Measurements from ENCODE around the gene LPAR2.

Gene LPAR2

DNA sequence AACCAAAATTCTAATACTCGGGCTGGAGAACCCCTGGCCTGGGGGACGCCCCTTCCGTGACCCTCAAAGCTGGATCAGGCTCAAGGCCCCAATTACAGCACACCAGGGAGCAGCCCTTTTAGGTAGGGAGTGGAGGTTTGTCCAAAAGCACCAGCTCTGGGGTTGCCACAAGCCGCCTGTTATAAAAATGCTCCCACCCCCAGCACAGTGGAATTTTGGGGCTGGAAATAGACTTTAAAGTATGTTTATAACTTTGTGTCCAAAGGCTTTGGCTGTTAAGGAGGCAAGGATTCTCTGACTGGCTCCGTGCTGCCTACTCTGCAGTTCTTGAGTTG is 16.0 kb upstream of the LPAR2 start:
- H3K4me1 Mint-ChIP-seq (ENCODE audit: low read depth) = peaks cover 15% of the 10 kb centered on the region
- no peaks in the 10 kb centered on the region for H3K9me3 Mint-ChIP-seq
- no peaks in the 10 kb centered on the region for H3K27me3 Mint-ChIP-seq (ENCODE audit: low read depth)
- peaks cover 33% of the 10 kb centered on the region for H3K36me3 Mint-ChIP-seq (ENCODE audit: low read depth)
- peak overlapping the region; percentile 99 for H3K4me3 Mint-ChIP-seq
- H3K27ac Mint-ChIP-seq = peak overlapping the region; percentile 92

DNA sequence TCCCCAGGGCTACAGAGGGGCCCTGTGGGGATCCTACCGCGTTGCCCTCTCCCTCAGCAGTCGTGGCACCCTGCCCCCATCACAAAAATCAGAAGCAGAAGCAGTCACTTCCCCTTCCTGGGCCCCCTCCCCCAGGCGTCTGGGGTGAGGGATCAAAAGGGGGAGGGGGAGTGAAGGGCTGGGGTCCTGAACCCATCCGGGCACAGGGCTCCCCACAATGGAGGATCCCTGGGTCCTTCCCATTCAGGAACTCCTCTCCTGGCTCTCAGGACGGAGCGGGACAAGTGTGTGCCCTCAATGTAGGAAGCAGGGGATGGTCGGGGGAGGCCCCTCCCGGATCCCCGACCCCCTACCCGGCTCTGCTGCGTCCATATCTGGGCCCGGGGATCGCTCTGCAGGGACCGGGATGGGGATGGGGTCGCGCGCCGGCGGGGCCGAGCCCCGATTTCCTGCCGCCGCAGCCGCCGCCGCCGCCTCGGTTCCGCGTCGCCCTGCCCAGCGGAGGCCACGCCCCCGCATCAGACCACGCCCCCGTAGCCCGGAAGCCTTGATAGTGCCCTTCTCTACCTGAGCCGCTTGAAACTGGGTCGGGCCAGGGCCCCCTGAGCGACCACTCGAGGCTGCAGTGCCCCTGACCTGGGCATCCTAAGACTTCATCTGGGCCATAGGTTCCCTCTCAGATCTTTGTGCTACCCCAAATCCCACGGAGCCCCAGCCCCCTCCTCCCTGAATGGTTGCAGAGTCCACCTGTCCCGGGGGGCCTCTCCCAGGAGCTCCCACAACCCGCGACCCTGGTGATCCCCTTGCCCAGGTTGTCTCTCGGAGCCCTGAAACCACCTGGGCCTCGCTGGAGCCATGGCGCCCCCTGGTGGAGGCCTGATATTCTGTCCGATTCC is 15.4 kb upstream of the LPAR2 start, which contains the start of gene GMIP:
Gene GMIP (minus strand): TSS at position 500 of the 896 bp plus-strand sequence. CDS start 128 bp downstream, at position 372.
- no peaks in the 10 kb centered on the region for H3K27me3 Mint-ChIP-seq (ENCODE audit: low read depth)
- no peaks in the 10 kb centered on the region for H3K9me3 Mint-ChIP-seq
- H3K27ac Mint-ChIP-seq = peak within 1 kb of the TSS; percentile 92
- H3K36me3 Mint-ChIP-seq (ENCODE audit: low read depth) = peaks cover 34% of the 10 kb centered on the region
- peak within 1 kb of the TSS; percentile 99 for H3K4me3 Mint-ChIP-seq
- H3K4me1 Mint-ChIP-seq (ENCODE audit: low read depth) = peaks cover 15% of the 10 kb centered on the region

DNA sequence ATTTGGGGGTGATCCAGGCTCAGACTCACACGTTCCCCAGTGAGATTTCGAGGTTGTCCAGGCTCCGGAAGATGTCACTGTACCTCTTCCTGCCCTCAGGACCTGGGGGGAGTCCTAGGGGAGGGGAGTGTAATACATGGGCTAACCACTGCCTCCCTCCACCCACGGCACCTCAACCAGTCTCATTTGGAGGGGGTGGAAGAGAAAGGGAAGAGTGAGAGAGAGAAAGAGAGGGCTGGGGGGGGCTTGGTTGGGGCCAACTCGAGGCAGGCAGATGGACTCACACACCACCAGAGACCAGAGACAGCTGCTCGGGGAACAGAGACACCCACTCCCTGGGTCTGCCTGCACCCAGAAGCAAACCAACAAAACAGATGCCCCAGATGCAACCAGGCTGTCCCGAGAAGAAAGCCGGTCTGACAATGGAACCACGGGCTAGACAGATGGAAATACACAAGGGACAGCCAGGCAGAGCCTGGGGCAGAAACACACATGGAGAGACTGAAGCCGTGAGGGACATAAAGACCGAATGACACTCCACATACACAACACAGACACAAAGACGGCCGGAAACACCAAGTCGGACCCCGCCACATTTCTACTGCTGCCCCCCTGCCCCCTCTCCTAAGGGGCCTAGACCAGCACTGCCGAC is 14.6 kb upstream of the LPAR2 start:
- Mint-ChIP-seq H3K36me3 (ENCODE audit: low read depth) (peaks cover 34% of the 10 kb centered on the region), H3K4me1 (ENCODE audit: low read depth) (peaks cover 15% of the 10 kb centered on the region), H3K27ac (peak overlapping the region; percentile 92), H3K27me3 (ENCODE audit: low read depth) (no peaks in the 10 kb centered on the region), H3K4me3 (peak overlapping the region; percentile 99), H3K9me3 (no peaks in the 10 kb centered on the region)

DNA sequence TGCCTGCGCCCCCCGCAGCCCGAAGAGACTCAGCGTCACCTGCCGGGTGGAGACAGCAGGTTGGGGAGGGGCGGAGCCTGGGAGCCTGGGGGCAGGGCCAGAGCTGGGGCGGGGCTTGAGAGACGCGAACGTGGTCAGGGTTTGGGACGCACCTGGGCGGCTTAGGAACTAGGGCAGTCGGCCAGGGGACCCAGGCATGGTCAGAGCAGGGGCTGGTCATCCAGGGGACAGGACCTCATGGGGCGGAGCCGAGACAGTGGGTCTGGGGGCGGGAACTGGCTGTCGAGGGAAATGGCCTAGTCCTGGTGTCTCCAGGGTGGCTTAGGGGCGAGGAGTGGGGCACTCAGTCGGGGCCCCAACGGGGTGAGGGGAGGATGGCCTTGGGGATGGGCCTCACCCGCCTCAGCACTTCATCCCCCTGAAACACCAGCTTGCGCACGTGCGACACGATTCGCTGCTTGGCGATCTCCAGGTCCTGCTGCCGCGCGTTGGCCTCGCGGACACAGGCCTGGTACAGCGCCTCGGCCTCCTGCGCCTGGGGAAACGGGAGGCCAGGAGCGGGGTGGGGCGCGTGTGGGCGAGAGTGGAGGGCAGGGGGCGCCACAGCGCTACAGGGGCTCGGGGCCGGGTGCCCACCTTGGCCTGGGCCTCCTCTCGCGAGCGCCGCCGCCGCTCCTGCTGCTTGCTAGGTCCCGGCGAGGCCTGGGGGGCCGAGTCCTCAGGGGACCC is 9.7 kb upstream of the LPAR2 start:
- H3K27me3 Mint-ChIP-seq (ENCODE audit: low read depth) = no peaks in the 10 kb centered on the region
- H3K27ac Mint-ChIP-seq = no peak overlapping the region
- H3K36me3 Mint-ChIP-seq (ENCODE audit: low read depth) = peaks cover 54% of the 10 kb centered on the region
- peaks cover 27% of the 10 kb centered on the region for H3K4me1 Mint-ChIP-seq (ENCODE audit: low read depth)
- no peak overlapping the region for H3K4me3 Mint-ChIP-seq
- H3K9me3 Mint-ChIP-seq = no peaks in the 10 kb centered on the region

DNA sequence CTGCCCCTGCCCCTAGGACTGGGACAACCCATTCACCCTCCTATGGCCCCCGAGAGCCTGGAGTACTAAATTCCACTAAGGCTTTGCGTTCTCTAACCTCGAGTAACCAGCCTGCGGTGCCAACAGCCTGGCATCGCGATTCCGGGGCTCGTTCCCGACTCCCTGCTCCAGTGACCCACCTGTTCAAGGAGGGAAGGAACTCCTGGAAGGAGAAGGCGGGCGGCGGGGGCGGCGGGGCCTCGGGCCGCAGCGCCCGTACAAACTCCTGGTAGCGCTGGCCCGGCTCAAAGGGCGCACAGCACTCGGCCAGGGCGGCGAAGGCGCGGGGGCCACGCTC is 9.1 kb upstream of the LPAR2 start:
- Mint-ChIP-seq H3K9me3 (no peaks in the 10 kb centered on the region), H3K27me3 (ENCODE audit: low read depth) (no peaks in the 10 kb centered on the region), H3K4me1 (ENCODE audit: low read depth) (peaks cover 23% of the 10 kb centered on the region), H3K36me3 (ENCODE audit: low read depth) (peaks cover 53% of the 10 kb centered on the region), H3K4me3 (no peak overlapping the region), H3K27ac (no peak overlapping the region)

DNA sequence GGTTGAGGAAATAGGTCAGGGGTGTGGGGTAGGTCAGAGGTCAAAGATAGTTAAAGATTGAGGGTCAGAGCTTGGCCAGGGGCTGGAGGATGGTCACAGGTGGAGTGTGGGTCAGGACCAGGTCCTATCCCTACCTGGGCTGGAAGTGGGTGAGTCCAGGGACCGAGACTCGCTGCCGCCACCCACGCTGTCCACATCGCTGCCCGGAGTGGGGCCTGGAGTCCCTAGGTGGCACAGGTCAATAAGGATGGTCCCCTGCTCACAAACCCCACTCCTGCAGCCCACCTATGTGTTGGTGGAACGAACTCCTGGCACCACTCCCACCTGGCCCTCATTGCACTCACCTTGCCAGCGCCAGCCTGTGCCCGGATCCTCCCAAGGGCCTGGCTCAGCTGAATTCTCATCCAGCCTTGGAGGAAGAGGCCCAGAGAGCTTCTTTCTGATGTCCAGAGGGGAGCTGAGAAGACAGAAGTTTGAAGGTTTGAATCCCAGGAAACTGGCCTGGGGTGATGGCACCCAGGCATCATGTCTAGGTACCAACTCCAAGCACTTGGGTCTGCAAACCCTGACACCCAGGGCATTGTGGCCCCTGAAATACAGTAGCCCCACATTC is 8.7 kb upstream of the LPAR2 start:
- Mint-ChIP-seq H3K27me3 (ENCODE audit: low read depth) (no peaks in the 10 kb centered on the region), H3K4me1 (ENCODE audit: low read depth) (peaks cover 20% of the 10 kb centered on the region), H3K27ac (no peak overlapping the region), H3K9me3 (no peaks in the 10 kb centered on the region), H3K4me3 (no peak overlapping the region), H3K36me3 (ENCODE audit: low read depth) (peaks cover 50% of the 10 kb centered on the region)

DNA sequence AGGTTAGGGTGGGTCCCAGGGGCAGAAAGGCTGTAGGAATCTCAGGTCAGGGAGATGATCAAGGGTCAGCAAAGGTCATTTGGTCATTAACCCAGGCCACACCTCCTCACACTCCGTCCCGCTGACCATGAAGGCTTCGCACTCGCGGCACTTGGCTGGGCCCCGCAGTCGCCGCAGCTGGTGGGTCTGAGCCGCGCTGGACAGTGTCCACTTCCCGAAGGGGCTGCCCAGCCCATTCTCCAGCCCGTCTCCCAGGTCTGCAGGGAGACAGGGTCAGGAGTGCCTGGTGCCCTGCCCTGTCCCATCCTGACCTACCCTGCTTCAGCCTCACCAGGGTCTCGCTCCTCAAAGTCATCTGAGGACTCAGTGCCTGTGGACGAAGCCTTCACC is 7.3 kb upstream of the LPAR2 start:
- H3K4me3 Mint-ChIP-seq = no peak overlapping the region
- no peaks in the 10 kb centered on the region for H3K9me3 Mint-ChIP-seq
- H3K36me3 Mint-ChIP-seq (ENCODE audit: low read depth) = peaks cover 53% of the 10 kb centered on the region
- peaks cover 17% of the 10 kb centered on the region for H3K4me1 Mint-ChIP-seq (ENCODE audit: low read depth)
- no peak overlapping the region for H3K27ac Mint-ChIP-seq
- no peaks in the 10 kb centered on the region for H3K27me3 Mint-ChIP-seq (ENCODE audit: low read depth)

DNA sequence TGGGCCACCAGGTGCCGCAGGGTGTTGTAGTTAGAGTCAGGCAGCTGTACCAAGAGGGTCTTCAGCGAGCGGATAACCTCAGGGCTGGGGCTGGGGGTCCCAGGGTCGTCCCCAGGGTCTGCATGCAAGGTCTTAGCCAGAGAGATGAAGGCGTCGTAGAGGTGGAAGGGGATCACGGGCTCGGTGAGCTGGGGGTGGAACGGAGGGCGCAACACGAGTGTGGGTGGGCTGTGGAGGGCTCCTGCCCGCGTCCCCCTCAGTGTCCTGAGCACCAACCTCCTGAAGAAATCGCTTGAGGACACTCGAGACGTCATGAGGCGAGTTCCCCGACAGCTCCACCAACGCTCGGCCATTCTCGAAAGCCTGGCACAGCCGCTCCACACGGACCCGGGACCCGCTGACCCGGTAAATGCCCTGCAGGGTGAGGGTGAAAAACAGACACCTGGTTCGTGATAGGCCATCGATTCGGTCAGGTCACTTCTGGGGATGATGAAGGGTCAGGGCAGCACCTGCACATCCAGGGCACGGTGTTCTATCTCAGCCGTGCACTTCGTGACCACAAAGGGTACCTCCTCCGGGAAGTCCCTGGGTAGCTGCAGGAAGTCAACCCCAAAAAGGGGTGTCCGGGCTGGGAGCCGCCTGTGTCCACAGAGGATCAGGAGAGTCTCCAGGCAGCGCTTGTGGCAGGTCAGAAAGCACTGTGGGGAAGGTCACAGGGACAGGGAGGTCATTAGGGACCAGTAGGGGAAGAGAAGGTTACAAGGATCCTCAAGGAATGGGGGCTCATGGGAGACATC is 6.7 kb upstream of the LPAR2 start:
- Mint-ChIP-seq H3K9me3 (no peaks in the 10 kb centered on the region), H3K27ac (peak overlapping the region; percentile 81), H3K36me3 (ENCODE audit: low read depth) (peaks cover 48% of the 10 kb centered on the region), H3K4me3 (no peak overlapping the region), H3K4me1 (ENCODE audit: low read depth) (peaks cover 16% of the 10 kb centered on the region), H3K27me3 (ENCODE audit: low read depth) (no peaks in the 10 kb centered on the region)

DNA sequence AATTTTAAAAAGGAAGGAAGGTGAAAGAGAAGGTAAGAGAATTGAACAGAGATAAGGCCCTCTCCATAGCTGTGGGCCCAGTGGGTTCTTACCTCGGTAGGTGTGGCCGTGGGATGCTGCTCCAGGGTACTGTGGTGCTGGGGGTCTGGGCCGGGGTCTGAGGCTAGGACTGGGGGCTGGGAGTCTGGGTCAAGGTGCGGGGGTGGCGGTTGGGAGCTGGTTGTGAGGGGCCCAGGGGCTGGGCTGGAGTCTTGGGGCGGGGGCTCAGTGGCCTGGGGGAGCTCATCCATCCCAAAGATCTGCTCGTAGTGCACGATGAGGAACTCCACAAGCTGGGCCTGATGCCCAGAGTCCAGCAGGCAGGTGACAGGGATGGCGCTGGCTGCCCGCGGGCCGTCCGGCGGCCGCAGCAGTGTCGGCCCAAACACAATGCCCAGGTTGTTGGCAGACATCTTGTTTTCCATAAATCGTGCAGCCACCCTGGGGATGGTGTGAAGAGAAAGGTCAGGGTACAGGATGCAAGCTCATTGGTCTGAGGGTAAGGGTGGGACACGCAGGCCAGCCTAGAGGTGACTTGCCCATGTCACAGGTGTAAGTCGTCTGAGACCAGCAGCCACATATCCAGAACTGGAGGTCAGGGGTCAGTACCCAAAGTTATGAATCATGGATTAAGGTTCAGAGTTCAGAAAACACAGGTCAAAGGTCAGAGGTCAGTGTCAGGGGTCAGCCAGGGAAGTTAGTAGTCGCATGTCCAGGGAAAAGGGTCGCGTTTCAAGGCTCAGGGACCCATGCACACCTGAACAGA is 5.9 kb upstream of the LPAR2 start:
- Mint-ChIP-seq H3K4me3 (no peak overlapping the region), H3K4me1 (ENCODE audit: low read depth) (peaks cover 16% of the 10 kb centered on the region), H3K36me3 (ENCODE audit: low read depth) (peaks cover 44% of the 10 kb centered on the region), H3K27me3 (ENCODE audit: low read depth) (no peaks in the 10 kb centered on the region), H3K27ac (peak overlapping the region; percentile 64), H3K9me3 (no peaks in the 10 kb centered on the region)

DNA sequence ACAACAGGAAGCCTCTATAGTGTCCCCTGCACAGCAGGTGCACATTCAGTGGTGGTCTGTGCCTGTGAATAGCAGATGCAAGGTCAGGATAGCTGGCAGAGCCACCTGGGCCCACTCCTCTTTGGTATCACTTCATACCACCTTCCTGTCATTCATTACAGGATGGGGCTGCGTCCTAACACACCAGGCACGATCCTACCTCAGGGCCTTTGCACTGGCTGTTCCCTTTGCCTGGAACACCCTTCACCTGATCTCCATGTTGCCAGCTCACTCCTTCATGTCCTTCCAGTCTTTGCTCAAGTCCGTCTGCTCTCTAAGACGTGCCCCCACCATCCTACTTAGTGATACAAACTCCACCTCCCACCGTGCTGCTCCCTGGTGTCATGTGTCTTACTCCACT is 4.6 kb upstream of the LPAR2 start:
- H3K4me1 Mint-ChIP-seq (ENCODE audit: low read depth) = peaks cover 18% of the 10 kb centered on the region
- H3K4me3 Mint-ChIP-seq = no peak overlapping the region
- H3K36me3 Mint-ChIP-seq (ENCODE audit: low read depth) = peaks cover 41% of the 10 kb centered on the region
- no peaks in the 10 kb centered on the region for H3K27me3 Mint-ChIP-seq (ENCODE audit: low read depth)
- H3K27ac Mint-ChIP-seq = peak overlapping the region; percentile 21
- H3K9me3 Mint-ChIP-seq = no peaks in the 10 kb centered on the region

DNA sequence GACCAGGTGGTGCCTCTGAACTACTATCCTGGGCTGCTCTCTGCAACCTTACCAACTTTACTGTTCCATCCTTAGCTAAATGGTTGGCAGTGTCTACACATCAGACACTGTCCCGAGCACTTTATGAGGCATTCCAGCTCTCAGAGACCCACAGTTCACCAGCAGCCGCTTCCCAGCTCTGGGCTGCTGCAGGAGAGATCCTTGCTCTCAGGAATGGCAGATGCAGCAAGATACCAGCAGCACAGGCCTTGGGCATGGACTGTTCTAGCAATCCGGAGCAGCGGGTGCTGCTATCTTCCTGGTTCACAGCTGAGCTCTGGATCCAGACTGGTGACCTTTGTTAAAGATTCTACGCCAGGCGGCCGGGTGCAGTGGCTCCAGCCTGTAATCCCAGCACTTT is 3.3 kb upstream of the LPAR2 start:
- no peaks in the 10 kb centered on the region for H3K27me3 Mint-ChIP-seq (ENCODE audit: low read depth)
- H3K4me1 Mint-ChIP-seq (ENCODE audit: low read depth) = peaks cover 26% of the 10 kb centered on the region
- H3K4me3 Mint-ChIP-seq = no peak overlapping the region
- H3K36me3 Mint-ChIP-seq (ENCODE audit: low read depth) = peaks cover 42% of the 10 kb centered on the region
- no peak overlapping the region for H3K27ac Mint-ChIP-seq
- H3K9me3 Mint-ChIP-seq = no peaks in the 10 kb centered on the region

DNA sequence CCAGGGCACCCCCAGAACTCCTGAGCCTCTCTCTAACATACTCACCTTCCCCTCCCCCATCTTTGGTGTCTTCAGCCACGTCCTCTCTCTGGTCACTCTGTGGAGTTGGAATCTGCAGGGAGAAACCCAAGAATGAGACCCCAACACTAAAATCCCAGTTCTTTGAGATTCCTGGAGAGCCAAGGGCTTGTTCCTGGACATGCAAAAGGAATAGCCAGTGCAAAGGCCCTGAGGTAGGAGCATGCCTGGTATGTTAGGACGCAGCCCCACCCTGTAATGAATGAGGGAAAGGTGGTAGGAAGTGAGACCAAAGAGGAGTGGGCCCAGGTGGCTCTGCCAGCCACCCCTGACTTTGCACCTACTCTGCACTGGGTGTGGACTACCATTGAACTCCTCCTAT is 2.4 kb upstream of the LPAR2 start:
- no peak overlapping the region for H3K27ac Mint-ChIP-seq
- H3K9me3 Mint-ChIP-seq = no peaks in the 10 kb centered on the region
- H3K4me3 Mint-ChIP-seq = no peak overlapping the region
- peaks cover 39% of the 10 kb centered on the region for H3K36me3 Mint-ChIP-seq (ENCODE audit: low read depth)
- peaks cover 26% of the 10 kb centered on the region for H3K4me1 Mint-ChIP-seq (ENCODE audit: low read depth)
- no peaks in the 10 kb centered on the region for H3K27me3 Mint-ChIP-seq (ENCODE audit: low read depth)

DNA sequence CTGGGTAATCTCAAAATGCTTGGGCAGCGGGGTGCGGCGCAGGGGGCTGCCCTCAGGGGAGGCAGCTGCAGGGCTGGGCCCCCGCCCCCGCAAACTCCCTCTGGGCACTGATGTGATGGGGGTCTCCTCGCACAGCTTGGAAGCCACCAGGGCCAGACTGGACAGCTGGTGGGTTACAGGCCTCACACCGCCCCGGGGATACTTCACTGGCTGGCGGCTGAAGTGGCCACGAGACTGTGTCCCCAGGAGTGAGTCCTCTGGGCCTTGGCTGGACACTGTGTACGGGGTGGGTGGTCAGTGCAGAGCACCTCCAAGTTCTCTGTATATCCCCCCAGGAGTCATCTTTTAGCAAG is 2.0 kb upstream of the LPAR2 start:
- no peaks in the 10 kb centered on the region for H3K9me3 Mint-ChIP-seq
- H3K36me3 Mint-ChIP-seq (ENCODE audit: low read depth) = peaks cover 37% of the 10 kb centered on the region
- H3K4me1 Mint-ChIP-seq (ENCODE audit: low read depth) = peaks cover 24% of the 10 kb centered on the region
- no peak overlapping the region for H3K4me3 Mint-ChIP-seq
- H3K27ac Mint-ChIP-seq = no peak overlapping the region
- no peaks in the 10 kb centered on the region for H3K27me3 Mint-ChIP-seq (ENCODE audit: low read depth)

Data from T-helper 1 cell treated with Interleukin-12 subunit alpha and Interleukin-12 subunit beta and Interleukin-4 antibody, amounts not matched to agents 30 μg/mL and 1 μg/mL, for 36 hours (primary cell).